Spinal cord (tissue), 10 donors: ENCODE data around the gene HEPHL1. TPM values are rescaled to one million over a fixed set of nuclear protein-coding genes. Genes with fewer than 3 reads are reported as not detected.

Experiments
- DNase-seq, 6 donors: peaks; one replicate each; pipeline versions ENCODE4 v3.0.0 to v3.0.0-alpha.2; 2013 to 2015; ENCODE audit warnings: low spot score in 6 of 6, low read depth in 4 of 6
- H3K27ac ChIP-seq: one replicate; pipeline ENCODE4 v1.5.1; 2013; ENCODE audit warnings: low read depth, low read length, control low read depth
- H3K27me3 ChIP-seq: one replicate; pipeline ENCODE4 v1.6.1; 2013; ENCODE audit warnings: low read length; ENCODE audit not compliant: control insufficient read depth, insufficient read depth
- H3K36me3 ChIP-seq: one replicate; pipeline ENCODE4 v1.6.1; 2013; ENCODE audit warnings: low read length; ENCODE audit not compliant: control insufficient read depth, insufficient read depth
- H3K4me1 ChIP-seq: one replicate; pipeline ENCODE4 v1.6.1; 2013; ENCODE audit warnings: low read length; ENCODE audit not compliant: control insufficient read depth, insufficient read depth
- H3K4me3 ChIP-seq: one replicate; pipeline ENCODE4 v1.5.1; 2013; ENCODE audit warnings: low read depth, low read length, control low read depth
- H3K9me3 ChIP-seq: one replicate; pipeline ENCODE4 v1.6.1; 2013; ENCODE audit warnings: low read length; ENCODE audit not compliant: control insufficient read depth, insufficient read depth
- WGBS: methylation state at CpG from one replicate; pipeline ENCODE4 v1.1.5; 2013; ENCODE audit warnings: missing lambda C conversion rate; ENCODE audit not compliant: insufficient coverage; 5-methylcytosine and 5-hydroxymethylcytosine counted together
- polyA plus RNA-seq, 2 donors: library from polyadenylated mRNA; unstranded; fragments of 120-200 nt; gene quantifications; one replicate each; pipeline ENCODE4 v1.2.1, GENCODE V29; 2013; ENCODE audit not compliant: insufficient read length in 2 of 2
- total RNA-seq, 2 donors: library from RNA; depleted of rRNA in 1 of 2; stranded (reverse); fragments of 120-200 nt in 1 of 2; fragments of >200 nt in 1 of 2; gene quantifications; one replicate each; pipeline versions ENCODE4 v1.2.3 to v1.2.4, GENCODE V29; 2013 to 2014
- donor health status: healthy.

Gene HEPHL1
- total and polyA plus RNA-seq, 4 donors, result under 0.01 to 0.06 TPM; not detected in 2

DNA sequence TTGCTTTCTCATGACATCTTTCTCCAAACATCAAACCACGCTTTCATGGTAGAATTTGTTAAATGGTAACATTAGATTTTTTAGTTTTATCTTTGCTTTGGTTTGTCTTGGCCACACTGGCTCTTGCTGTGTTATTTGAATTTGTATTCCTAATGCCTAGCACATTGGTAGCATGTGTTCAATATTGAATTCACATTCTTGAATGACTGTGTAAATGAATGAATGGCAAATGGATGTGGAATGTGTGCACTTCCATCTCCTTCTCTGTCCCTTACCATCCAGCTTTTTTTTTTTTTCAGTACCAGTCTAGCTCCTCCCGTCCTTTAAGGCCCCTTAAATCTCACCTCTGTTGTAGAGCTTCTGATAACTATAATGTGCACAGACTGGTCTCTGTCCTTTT is 41.2 kb downstream of the HEPHL1 start:
- H3K27ac ChIP-seq, result no peak overlapping the region
- no peaks in the 10 kb centered on the region for H3K27me3 ChIP-seq
- H3K36me3 ChIP-seq, result no peaks in the 10 kb centered on the region
- H3K4me3 ChIP-seq, result no peak overlapping the region
- no peaks in the 10 kb centered on the region for H3K4me1 ChIP-seq
- H3K9me3 ChIP-seq, result no peaks in the 10 kb centered on the region
- WGBS, result no CpG with 5 or more reads among the region's 2 CpGs
- no peak for DNase-seq

DNA sequence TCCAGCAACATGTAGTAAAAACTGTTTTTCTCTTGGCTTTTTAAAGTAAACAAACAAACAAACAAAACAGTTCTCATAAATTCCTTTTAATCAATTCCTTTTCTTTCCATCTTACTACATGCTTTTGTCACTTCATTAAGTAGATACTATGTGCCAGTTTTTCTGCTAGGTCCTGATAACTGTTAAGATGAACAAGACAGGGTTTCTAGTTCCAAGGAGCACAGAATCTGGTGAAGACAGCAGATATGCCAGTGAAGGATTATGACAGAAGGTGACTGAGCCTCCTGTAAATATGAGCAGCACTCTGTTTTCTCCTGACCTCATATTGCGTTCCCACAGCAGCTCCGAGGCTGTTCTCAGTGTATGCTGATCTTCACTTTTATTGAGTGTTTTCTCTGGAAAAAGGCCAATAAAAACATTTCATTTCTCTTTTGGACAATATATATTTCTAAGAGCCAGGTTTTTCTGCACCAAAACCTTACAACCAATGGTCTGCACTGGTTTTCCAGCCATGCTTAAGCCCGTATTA is 45.8 kb downstream of the HEPHL1 start:
- Histone ChIP-seq H3K27ac (no peak overlapping the region), H3K36me3 (no peaks in the 10 kb centered on the region), H3K27me3 (no peaks in the 10 kb centered on the region), H3K4me1 (no peaks in the 10 kb centered on the region), H3K4me3 (no peak overlapping the region), H3K9me3 (no peaks in the 10 kb centered on the region)
- no CpG with 5 or more reads among the region's 3 CpGs for whole genome bisulfite sequencing
- DNase-seq, result no peak

DNA sequence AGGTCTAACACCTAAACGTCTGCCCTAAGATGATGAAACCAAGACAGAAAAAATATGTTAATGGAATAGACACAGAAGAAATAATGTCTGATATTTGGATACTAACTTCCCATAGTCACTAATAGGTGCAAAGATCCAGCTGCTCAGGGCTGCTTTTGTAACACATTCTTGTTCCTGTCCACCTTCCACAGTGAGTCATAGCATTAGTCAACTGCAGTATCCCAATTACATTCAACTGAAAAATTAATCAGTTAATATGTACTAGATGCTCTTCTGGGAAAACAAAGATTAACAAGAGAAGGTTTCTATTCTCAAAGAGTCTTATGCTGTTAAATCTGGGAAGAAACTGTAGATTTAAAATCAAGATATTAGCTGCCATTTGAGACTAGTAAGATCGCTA is 47.6 kb downstream of the HEPHL1 start:
- H3K9me3 ChIP-seq, result no peaks in the 10 kb centered on the region

DNA sequence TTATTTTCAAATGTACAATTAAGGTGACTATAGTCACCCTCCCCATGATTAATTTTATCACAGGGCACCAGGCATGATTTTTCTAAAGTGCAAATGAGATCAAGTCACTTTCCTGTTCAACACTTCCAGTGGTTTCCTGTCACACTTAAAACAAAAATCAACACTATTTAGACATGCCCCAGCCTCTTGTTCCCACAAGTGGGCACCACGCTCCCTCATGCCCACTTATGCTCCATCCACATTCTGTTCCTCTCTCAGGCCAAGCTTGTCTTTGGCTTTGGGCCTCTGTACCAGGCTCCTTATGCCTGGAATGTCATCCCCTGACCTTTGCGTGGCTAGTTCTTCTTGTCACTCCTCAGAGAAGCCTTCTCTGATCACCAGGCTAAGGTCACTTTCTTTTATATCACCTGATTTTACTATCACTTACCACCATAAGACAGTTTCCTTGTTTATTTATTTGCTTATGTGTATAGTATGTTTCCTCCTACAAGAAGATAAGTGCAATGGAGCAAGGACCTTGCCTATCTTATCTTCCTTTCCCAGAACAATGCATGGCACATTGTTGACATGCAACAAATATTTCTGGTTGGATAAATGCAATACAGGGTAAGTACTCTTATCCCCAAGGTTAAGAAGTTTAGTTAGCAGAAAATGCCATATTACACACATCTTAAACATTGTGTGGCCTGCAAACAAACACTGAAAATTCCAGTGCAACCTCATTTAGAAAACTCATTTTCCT is 56.6 kb downstream of the HEPHL1 start:
- H3K27ac ChIP-seq, result no peak overlapping the region
- DNase-seq, result no peak
- WGBS, result 82% methylated on average over 2 of the region's 2 CpGs

More for the DNA sequence above, 47.6 kb downstream of the HEPHL1 start:
- Histone ChIP-seq H3K36me3 (no peaks in the 10 kb centered on the region), H3K27me3 (no peaks in the 10 kb centered on the region), H3K4me1 (no peaks in the 10 kb centered on the region), H3K4me3 (no peak overlapping the region), H3K27ac (no peak overlapping the region)
- WGBS, result no CpG with 5 or more reads among the region's 2 CpGs
- DNase-seq, result no peak

DNA sequence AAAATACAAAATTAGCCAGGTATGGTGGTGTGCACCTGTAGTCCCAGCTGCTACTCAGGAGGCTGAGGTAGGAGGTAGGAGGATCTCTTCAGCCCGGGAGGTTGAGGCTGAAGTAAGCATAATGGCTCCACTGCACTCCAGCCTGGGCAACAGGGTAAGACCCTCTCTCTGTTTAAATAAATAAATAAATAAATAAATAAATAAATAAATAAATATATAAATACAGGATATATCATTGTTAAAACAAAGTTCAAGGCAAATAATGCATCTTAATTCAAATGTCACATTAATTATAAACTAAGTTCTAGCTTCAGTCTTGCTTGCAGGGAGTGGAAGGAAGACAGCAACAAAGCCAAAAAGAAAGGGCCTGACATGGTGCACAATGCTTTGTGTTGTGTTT is 63.0 kb downstream of the HEPHL1 start:
- H3K4me3 ChIP-seq, result no peak overlapping the region
- no peaks in the 10 kb centered on the region for H3K27me3 ChIP-seq
- no peak for DNase-seq
- no peaks in the 10 kb centered on the region for H3K36me3 ChIP-seq
- WGBS, result no CpG with 5 or more reads among the region's 1 CpG
- H3K4me1 ChIP-seq, result no peaks in the 10 kb centered on the region
- H3K27ac ChIP-seq, result no peak overlapping the region
- no peaks in the 10 kb centered on the region for H3K9me3 ChIP-seq

More for the DNA sequence above, 56.6 kb downstream of the HEPHL1 start:
- no peaks in the 10 kb centered on the region for H3K4me1 ChIP-seq
- no peaks in the 10 kb centered on the region for H3K9me3 ChIP-seq
- H3K27me3 ChIP-seq, result no peaks in the 10 kb centered on the region
- no peaks in the 10 kb centered on the region for H3K36me3 ChIP-seq
- no peak overlapping the region for H3K4me3 ChIP-seq

DNA sequence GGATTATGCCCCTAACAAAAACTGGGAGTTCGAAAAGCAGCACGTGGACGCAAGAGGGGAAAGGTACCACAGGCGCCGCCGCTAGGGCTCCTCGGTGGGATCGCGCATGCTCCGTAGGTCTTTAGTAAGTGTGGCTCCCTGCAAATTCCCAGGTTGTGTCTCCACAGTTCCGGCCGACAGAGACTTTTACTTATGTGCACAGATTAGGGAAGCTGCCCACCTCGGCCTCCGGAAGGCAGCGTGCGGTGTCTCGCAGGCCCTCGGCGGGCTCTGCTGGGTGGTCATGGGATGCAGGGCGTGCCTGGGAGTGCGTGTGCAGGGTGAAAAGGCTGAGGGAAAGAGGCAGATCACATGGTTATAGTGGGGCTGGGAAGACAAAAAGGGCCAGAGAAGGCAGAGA is 67.8 kb downstream of the HEPHL1 start:
- no peaks in the 10 kb centered on the region for H3K4me1 ChIP-seq
- H3K27me3 ChIP-seq, result no peaks in the 10 kb centered on the region
- H3K36me3 ChIP-seq, result no peaks in the 10 kb centered on the region
- no peak overlapping the region for H3K4me3 ChIP-seq
- 88% methylated on average over 21 of the region's 21 CpGs for WGBS
- no peak for DNase-seq
- H3K9me3 ChIP-seq, result no peaks in the 10 kb centered on the region
- no peak overlapping the region for H3K27ac ChIP-seq

DNA sequence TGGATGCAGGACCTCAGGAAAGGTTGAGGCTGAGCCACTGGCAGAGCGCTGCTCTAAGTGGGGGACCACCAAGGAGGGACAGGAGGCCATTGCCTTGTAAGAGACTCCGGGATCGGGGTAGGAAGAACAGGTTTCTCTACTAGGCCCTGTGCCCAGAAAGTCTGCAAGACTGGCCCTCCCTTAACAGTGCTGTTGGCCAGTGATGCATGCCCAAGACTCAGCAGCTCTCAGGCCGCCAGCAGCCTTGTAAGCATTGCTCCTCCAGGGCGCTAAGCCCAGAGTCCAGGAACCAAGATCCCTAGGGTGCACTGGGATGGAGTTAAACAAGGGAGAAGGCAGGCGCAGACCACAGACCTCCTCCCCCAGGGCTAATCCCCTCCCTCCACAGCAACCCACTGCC is 68.2 kb downstream of the HEPHL1 start:
- no peaks in the 10 kb centered on the region for H3K4me1 ChIP-seq
- H3K9me3 ChIP-seq, result no peaks in the 10 kb centered on the region
- no peak for DNase-seq
- no peak overlapping the region for H3K4me3 ChIP-seq
- no peaks in the 10 kb centered on the region for H3K27me3 ChIP-seq
- no peaks in the 10 kb centered on the region for H3K36me3 ChIP-seq
- WGBS, result 98% methylated on average over 4 of the region's 6 CpGs
- H3K27ac ChIP-seq, result no peak overlapping the region

DNA sequence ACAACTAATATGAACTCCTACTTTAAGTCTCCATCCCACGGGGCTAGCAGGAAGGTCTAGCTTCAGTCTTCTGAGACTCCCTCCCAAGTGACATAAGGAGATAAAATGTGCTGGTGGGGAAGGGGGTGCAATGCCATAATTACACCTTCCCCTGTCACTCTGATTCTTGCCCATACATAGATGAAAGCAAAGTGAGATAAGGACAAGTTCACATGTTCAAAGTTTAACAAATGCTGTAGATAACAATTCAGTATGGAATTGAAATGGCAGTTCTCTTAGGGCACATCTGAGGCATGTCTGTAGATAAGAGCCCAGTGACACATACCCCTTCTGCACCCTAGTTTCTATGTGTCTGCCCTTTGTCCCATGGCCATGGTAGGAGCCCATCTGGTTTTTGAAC is 69.2 kb downstream of the HEPHL1 start:
- no peak for DNase-seq
- Histone ChIP-seq H3K27ac (no peak overlapping the region), H3K9me3 (no peaks in the 10 kb centered on the region), H3K27me3 (no peaks in the 10 kb centered on the region), H3K36me3 (no peaks in the 10 kb centered on the region), H3K4me1 (no peaks in the 10 kb centered on the region), H3K4me3 (no peak overlapping the region)
- WGBS, result no CpG with 5 or more reads among the region's 1 CpG

DNA sequence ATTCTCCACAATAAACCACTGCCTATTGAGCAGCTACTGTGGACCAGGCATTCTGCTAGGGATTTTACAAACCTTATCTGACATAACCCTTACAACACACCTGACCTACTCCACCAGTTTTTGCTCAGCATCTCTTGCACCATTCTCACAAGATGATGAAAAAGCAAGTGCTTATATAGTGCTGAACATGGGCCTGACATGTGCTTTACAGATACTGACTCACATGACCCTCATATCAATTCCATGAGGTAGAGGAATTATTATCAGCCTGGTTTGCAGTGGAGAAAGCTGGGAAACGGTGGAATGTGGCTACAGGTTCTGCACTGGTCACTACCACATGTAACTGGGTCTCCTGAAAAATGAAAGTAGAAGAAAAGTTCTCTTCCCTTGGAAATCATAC is 69.9 kb downstream of the HEPHL1 start:
- no CpG with 5 or more reads among the region's 1 CpG for WGBS
- Histone ChIP-seq H3K27me3 (no peaks in the 10 kb centered on the region), H3K4me1 (no peaks in the 10 kb centered on the region), H3K4me3 (no peak overlapping the region), H3K27ac (no peak overlapping the region), H3K36me3 (no peaks in the 10 kb centered on the region), H3K9me3 (no peaks in the 10 kb centered on the region)
- no peak for DNase-seq

DNA sequence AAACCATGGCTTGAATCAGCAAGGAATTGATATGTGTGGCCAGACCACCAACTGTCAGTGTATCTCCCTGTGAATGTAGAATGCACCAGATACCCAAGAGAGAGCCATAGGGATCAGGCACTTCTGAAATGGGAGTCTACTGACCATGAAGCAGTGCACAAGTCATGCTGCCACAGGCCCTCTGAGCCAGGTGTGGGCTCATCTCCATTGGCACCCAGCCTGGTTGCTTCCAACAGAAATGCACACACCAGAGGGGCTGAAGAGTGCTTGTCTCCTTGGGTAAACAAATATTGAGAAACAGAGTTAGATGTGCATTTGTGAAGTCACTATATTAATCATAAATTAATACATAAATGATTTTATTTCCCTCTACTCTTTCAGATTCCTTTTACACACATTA is 79.1 kb downstream of the HEPHL1 start:
- no peak overlapping the region for H3K27ac ChIP-seq
- no peaks in the 10 kb centered on the region for H3K4me1 ChIP-seq
- no peaks in the 10 kb centered on the region for H3K27me3 ChIP-seq
- H3K9me3 ChIP-seq, result no peaks in the 10 kb centered on the region
- no peak for DNase-seq
- H3K4me3 ChIP-seq, result no peak overlapping the region
- no peaks in the 10 kb centered on the region for H3K36me3 ChIP-seq
